Liver (tissue), 9 donors: ENCODE results near the gene MIXL1. TPM values are rescaled to one million over a fixed set of nuclear protein-coding genes. Genes with fewer than 3 reads are reported as not detected.

Experiments used
- DNase-seq: peaks from one replicate; pipeline ENCODE4 v3.0.0-alpha.2; 2017; ENCODE audit warnings: low spot score
- H3K27ac ChIP-seq, 2 donors: one replicate each; pipeline ENCODE4 v1.7.0; 2013; ENCODE audit warnings: inconsistent platforms in 2 of 2, low read length in 2 of 2, control low read depth in 1 of 2, low read depth in 1 of 2, mild to moderate bottlenecking in 1 of 2
- H3K27me3 ChIP-seq, 4 donors: one replicate each; pipeline versions ENCODE4 v1.6.1 to v1.7.0; 2013; ENCODE audit warnings: low read length in 3 of 4, inconsistent platforms in 1 of 4, mild to moderate bottlenecking in 1 of 4, moderate library complexity in 1 of 4; ENCODE audit not compliant: control insufficient read depth in 4 of 4, insufficient read depth in 4 of 4
- H3K36me3 ChIP-seq, 4 donors: one replicate each; pipeline versions ENCODE4 v1.6.1 to v1.7.0; 2013; ENCODE audit warnings: low read length in 3 of 4, mild to moderate bottlenecking in 3 of 4, low read depth in 1 of 4, moderate library complexity in 1 of 4; ENCODE audit not compliant: control insufficient read depth in 4 of 4, insufficient read depth in 3 of 4
- H3K4me1 ChIP-seq, 4 donors: one replicate each; pipeline versions ENCODE4 v1.6.1 to v1.7.0; 2013; ENCODE audit warnings: low read length in 3 of 4, mild to moderate bottlenecking in 3 of 4, moderate library complexity in 1 of 4; ENCODE audit not compliant: control insufficient read depth in 4 of 4, insufficient read depth in 4 of 4
- H3K4me3 ChIP-seq, 3 donors: one replicate each; pipeline versions ENCODE4 v1.6.1 to v1.7.0; 2013; ENCODE audit warnings: low read length in 3 of 3, control low read depth in 1 of 3, low read depth in 1 of 3, mild to moderate bottlenecking in 1 of 3
- H3K9ac ChIP-seq, 2 donors: one replicate each; pipeline ENCODE4 v1.7.0; 2013; ENCODE audit warnings: low read length in 2 of 2, mild to moderate bottlenecking in 2 of 2, moderate library complexity in 2 of 2, control low read depth in 1 of 2, low read depth in 1 of 2
- H3K9me3 ChIP-seq, 4 donors: one replicate each; pipeline versions ENCODE4 v1.6.1 to v1.7.0; 2013; ENCODE audit warnings: low read length in 3 of 4; ENCODE audit not compliant: control insufficient read depth in 4 of 4
- EGR1 ChIP-seq, 2 donors: IDR thresholded peaks; 2 replicates each; pipeline ENCODE4 v1.6.1; 2016 to 2018; ENCODE audit warnings: antibody characterized with exemption in 2 of 2, low read depth in 2 of 2
- FOXA1 ChIP-seq: IDR thresholded peaks from 2 replicates; pipeline ENCODE4 v1.6.1; 2016; ENCODE audit warnings: antibody characterized with exemption
- FOXA2 ChIP-seq: IDR thresholded peaks from 2 replicates; pipeline ENCODE4 v1.6.1; 2016; ENCODE audit warnings: antibody characterized with exemption
- HNF4G ChIP-seq: IDR thresholded peaks from 2 replicates; pipeline ENCODE4 v1.6.1; 2016; ENCODE audit warnings: antibody characterized with exemption
- JUND ChIP-seq, 2 donors: IDR thresholded peaks; 2 replicates each; pipeline ENCODE4 v1.6.1; 2016; ENCODE audit warnings: antibody characterized with exemption in 2 of 2
- NR2F2 ChIP-seq: IDR thresholded peaks from 2 replicates; pipeline ENCODE4 v1.6.1; 2016; ENCODE audit warnings: antibody characterized with exemption
- RAD21 ChIP-seq, 2 donors: IDR thresholded peaks; 2 replicates each; pipeline ENCODE4 v1.6.1; 2016; ENCODE audit warnings: antibody characterized with exemption in 2 of 2, mild to moderate bottlenecking in 2 of 2
- RXRA ChIP-seq, 2 donors: IDR thresholded peaks; 2 replicates each; pipeline ENCODE4 v1.6.1; 2017 to 2018; ENCODE audit warnings: antibody characterized with exemption in 2 of 2, mild to moderate bottlenecking in 1 of 2
- SP1 ChIP-seq: IDR thresholded peaks from 2 replicates; pipeline ENCODE4 v1.6.1; 2018; ENCODE audit warnings: antibody characterized with exemption, mild to moderate bottlenecking
- TAF1 ChIP-seq: conservative IDR thresholded peaks from 2 replicates; pipeline ENCODE4 v1.6.1; 2016; ENCODE audit warnings: antibody characterized with exemption, mild to moderate bottlenecking
- WGBS: extraction: QIAGEN DNeasy Blood & Tissue Kit; methylation state at CpG from one replicate; pipeline ENCODE4 v1.1.7; 2013; 5-methylcytosine and 5-hydroxymethylcytosine counted together
- polyA plus RNA-seq, 2 donors: library from polyadenylated mRNA; stranded (reverse) in 1 of 2; unstranded in 1 of 2; fragments of 200-250 nt in 1 of 2; fragments of >200 nt in 1 of 2; fragmentation: Nextera tagmentation in 1 of 2; extraction: Ambion mirVana in 1 of 2; gene quantifications; one replicate each; pipeline versions ENCODE4 v1.2.1 to v1.2.3, GENCODE V29; 2013 to 2015
- total RNA-seq, 2 donors: library from RNA; depleted of rRNA; stranded (reverse); fragments of >200 nt; gene quantifications; one replicate each; pipeline ENCODE4 v1.2.3, GENCODE V29; 2014
- TF ChIP-seq, protein P1 (sequence below): IDR thresholded peaks from 2 replicates; pipeline ENCODE4 v1.6.1; 2016; ENCODE audit warnings: antibody characterized with exemption
- TF ChIP-seq, protein P2 (sequence below): IDR thresholded peaks from 2 replicates; pipeline ENCODE4 v1.6.1; 2016; ENCODE audit warnings: antibody characterized with exemption, mild to moderate bottlenecking
- TF ChIP-seq, protein P3 (sequence below): IDR thresholded peaks from 2 replicates; pipeline ENCODE4 v1.6.1; 2016; ENCODE audit warnings: antibody characterized with exemption
- donor health status: healthy.
- donor health status: healthy.
- donor health status: healthy.
- donor health status: healthy.
- donor health status: healthy.

Gene MIXL1
- total and polyA plus RNA-seq, 4 donors: 0.05 TPM; not detected in 3

DNA sequence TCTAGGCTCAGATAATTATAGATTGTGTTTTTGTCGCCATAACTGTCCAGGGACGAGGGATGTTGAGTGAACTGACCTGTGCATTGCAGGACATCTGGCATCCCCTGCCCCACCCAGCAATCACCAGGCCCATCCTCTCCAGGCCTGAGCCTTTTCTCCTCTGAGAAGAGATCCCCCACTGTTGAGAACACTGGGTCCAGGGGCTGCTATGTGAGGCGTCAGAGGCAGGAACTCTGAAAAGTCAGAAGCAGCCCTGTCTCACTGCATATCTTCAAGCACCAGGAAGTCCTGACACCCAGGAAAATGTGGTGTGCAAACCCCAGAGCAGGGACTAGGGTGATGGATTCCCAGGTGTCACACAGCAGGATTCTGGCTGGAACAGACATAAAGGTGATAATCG, 19.8 kb upstream of the MIXL1 start:
- H3K27ac ChIP-seq: no peak overlapping the region
- no peaks in the 10 kb centered on the region for H3K9me3 ChIP-seq
- H3K27me3 ChIP-seq: no peaks in the 10 kb centered on the region
- no peak overlapping the region for H3K4me3 ChIP-seq
- no peak for DNase-seq
- H3K9ac ChIP-seq: no peak overlapping the region
- H3K36me3 ChIP-seq: no peaks in the 10 kb centered on the region
- no peaks in the 10 kb centered on the region for H3K4me1 ChIP-seq
- WGBS: 90% methylated on average over 4 of the region's 4 CpGs
- TF ChIP-seq HNF4G (no peak), JUND (IDR thresholded peaks at IDR 0.05) (no peak), TAF1 (no peak), FOXA2 (no peak), RXRA (IDR thresholded peaks at IDR 0.05) (no peak), SP1 (no peak), EGR1 (IDR thresholded peaks at IDR 0.05; ENCODE audit: low read depth in 2 of 2) (no peak), RAD21 (IDR thresholded peaks at IDR 0.05) (no peak)

DNA sequence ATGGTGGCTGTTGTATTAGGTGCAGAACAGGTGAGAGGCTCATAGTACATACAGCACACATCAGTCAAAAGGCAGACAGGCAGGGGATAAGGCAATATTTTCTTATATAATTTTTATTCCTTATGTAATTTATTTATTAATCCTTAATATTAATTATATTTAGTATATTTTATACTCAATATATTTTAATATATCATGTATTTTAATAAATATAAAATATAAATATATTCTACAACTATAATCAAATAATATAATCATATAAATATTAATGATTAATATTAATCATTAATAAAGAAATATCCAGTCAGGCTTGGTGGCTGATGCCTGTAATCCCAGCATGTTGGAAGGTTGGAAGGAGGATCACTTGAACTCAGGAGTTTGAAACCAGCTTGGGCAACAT, 19.3 kb upstream of the MIXL1 start:
- no peak for TF ChIP-seq FOXA1

DNA sequence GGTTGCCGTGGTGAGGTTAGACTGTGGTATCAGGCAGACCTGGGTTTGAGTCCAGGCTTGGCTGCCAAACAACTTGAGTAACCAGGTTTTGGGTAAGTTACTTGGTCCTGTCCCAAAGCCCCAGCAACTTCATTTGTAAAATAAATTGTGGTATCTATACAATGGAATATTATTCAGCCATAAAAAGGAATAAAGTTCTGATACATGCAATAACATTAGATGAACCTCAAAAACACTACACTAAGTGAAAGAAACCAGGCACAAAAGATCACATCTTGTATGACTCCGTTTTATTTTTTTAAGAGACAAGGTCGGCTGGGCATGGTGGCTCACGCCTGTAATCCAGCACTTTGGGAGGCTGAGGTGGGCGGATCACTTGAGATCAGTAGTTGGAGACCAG, 16.4 kb upstream of the MIXL1 start:
- TF ChIP-seq, protein P1, sequence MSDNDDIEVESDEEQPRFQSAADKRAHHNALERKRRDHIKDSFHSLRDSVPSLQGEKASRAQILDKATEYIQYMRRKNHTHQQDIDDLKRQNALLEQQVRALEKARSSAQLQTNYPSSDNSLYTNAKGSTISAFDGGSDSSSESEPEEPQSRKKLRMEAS: no peak
- TF ChIP-seq, protein P2, sequence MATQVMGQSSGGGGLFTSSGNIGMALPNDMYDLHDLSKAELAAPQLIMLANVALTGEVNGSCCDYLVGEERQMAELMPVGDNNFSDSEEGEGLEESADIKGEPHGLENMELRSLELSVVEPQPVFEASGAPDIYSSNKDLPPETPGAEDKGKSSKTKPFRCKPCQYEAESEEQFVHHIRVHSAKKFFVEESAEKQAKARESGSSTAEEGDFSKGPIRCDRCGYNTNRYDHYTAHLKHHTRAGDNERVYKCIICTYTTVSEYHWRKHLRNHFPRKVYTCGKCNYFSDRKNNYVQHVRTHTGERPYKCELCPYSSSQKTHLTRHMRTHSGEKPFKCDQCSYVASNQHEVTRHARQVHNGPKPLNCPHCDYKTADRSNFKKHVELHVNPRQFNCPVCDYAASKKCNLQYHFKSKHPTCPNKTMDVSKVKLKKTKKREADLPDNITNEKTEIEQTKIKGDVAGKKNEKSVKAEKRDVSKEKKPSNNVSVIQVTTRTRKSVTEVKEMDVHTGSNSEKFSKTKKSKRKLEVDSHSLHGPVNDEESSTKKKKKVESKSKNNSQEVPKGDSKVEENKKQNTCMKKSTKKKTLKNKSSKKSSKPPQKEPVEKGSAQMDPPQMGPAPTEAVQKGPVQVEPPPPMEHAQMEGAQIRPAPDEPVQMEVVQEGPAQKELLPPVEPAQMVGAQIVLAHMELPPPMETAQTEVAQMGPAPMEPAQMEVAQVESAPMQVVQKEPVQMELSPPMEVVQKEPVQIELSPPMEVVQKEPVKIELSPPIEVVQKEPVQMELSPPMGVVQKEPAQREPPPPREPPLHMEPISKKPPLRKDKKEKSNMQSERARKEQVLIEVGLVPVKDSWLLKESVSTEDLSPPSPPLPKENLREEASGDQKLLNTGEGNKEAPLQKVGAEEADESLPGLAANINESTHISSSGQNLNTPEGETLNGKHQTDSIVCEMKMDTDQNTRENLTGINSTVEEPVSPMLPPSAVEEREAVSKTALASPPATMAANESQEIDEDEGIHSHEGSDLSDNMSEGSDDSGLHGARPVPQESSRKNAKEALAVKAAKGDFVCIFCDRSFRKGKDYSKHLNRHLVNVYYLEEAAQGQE: no peak
- no peak for TF ChIP-seq FOXA1
- TF ChIP-seq, protein P3, sequence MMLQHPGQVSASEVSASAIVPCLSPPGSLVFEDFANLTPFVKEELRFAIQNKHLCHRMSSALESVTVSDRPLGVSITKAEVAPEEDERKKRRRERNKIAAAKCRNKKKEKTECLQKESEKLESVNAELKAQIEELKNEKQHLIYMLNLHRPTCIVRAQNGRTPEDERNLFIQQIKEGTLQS: no peak
- TF ChIP-seq NR2F2: no peak
- TF ChIP-seq RAD21 (IDR thresholded peaks at IDR 0.05): no peak
- H3K27me3 ChIP-seq: no peaks in the 10 kb centered on the region
- no peak for DNase-seq
- H3K9ac ChIP-seq: no peak overlapping the region
- H3K9me3 ChIP-seq: no peaks in the 10 kb centered on the region
- H3K27ac ChIP-seq: no peak overlapping the region
- H3K4me3 ChIP-seq: no peak overlapping the region
- no peaks in the 10 kb centered on the region for H3K4me1 ChIP-seq
- no peaks in the 10 kb centered on the region for H3K36me3 ChIP-seq
- WGBS: 95% methylated on average over 5 of the region's 5 CpGs

More for the DNA sequence above, 19.3 kb upstream of the MIXL1 start:
- H3K9me3 ChIP-seq: no peaks in the 10 kb centered on the region
- DNase-seq: no peak
- no peak overlapping the region for H3K4me3 ChIP-seq
- H3K27ac ChIP-seq: no peak overlapping the region
- H3K27me3 ChIP-seq: no peaks in the 10 kb centered on the region
- H3K9ac ChIP-seq: no peak overlapping the region
- H3K36me3 ChIP-seq: no peaks in the 10 kb centered on the region
- no peaks in the 10 kb centered on the region for H3K4me1 ChIP-seq
